Heart left ventricle (tissue), 13 donors: ENCODE data around the gene CENPC.

ENCODE experiments used
- CTCF ChIP-seq, 12 donors: fragments of 200-600 bp; sonication (generic) in 4 of 12; IDR thresholded peaks; one replicate each; pipeline versions ENCODE4 v1.5.0 to v1.8.0; 2018 to 2022; ENCODE audit warnings: antibody characterized with exemption in 12 of 12, mild to moderate bottlenecking in 5 of 12
- POLR2A ChIP-seq, 2 donors: fragments of 450-650 bp; IDR thresholded peaks; one replicate each; pipeline ENCODE4 v1.6.1; 2017; ENCODE audit warnings: antibody characterized with exemption in 2 of 2, mild to moderate bottlenecking in 2 of 2, moderate library complexity in 2 of 2
- donor health status: ischemic (EF 13 %, LVEDD 7.1; RV severe dilation, severe dysfunction).
- donor health status: DM: no; HTN: yes; CAD: no.
- donor health status: DM: no; HTN: no; CAD: no.
- donor health status: ischemic (EF 25% LVEDD 6.9; RV normal size, moderate dysfunction).
- donor health status: ischemic (EF 25% LVEDD 5.7; RV mildly dilated, moderate dysfunction).
- donor health status: ischemic (EF 35%, LVEDD 5.7; RV mildly dilated, moderate dysfunction).
- donor health status: nonischemic (EF 11% LVEDD 7.7; RV severe dilation, severe dysfunction).
- donor health status: DM: yes; HTN: yes; CAD: no.
- donor health status: PGD.
- donor health status: ischemic (EF 29% LVEDD 5.4; RV normal size, mild dysfunction).
- donor health status: nonischemic (EF 23%, LVEDD 6.1; RV moderate dilation, normal function).

- no peak for TF ChIP-seq CTCF (IDR thresholded peaks at IDR 0.05)
- no peak for TF ChIP-seq POLR2A (IDR thresholded peaks at IDR 0.05)
Measured at GRCh38 chr4:67581913-67582312, 36.6 kb upstream of the CENPC start.
